ENCODE results near the gene LCN12.

DNA sequence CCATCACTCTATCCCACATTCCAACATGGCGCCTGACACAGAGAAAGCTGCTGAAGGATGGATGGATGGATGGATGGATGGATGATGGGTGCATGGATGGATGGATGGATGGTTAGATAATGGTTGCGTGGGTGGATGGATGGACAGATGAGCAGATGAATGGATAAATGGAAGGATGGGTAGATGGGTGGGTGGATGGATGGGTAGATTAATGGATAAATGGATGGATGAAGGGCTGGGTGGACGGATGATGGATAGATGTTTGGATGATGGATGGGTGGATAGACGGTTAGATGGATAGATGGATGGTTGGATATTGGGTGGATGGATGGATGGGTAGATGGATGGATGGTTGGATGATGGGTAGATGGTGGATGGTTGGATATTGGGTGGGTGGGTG is 4.5 kb downstream of the LCN12 start:
- TF ChIP-seq, protein P1, sequence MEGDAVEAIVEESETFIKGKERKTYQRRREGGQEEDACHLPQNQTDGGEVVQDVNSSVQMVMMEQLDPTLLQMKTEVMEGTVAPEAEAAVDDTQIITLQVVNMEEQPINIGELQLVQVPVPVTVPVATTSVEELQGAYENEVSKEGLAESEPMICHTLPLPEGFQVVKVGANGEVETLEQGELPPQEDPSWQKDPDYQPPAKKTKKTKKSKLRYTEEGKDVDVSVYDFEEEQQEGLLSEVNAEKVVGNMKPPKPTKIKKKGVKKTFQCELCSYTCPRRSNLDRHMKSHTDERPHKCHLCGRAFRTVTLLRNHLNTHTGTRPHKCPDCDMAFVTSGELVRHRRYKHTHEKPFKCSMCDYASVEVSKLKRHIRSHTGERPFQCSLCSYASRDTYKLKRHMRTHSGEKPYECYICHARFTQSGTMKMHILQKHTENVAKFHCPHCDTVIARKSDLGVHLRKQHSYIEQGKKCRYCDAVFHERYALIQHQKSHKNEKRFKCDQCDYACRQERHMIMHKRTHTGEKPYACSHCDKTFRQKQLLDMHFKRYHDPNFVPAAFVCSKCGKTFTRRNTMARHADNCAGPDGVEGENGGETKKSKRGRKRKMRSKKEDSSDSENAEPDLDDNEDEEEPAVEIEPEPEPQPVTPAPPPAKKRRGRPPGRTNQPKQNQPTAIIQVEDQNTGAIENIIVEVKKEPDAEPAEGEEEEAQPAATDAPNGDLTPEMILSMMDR (IDR thresholded peaks at IDR 0.05) = no peak
- TF ChIP-seq POLR2AphosphoS5 (IDR thresholded peaks at IDR 0.05; ENCODE audit: insufficient read depth in 1 of 2, low read depth in 1 of 2) = no peak

Measured in vagina (tissue), 2 donors.